Measurements from ENCODE around the gene ATAD3C. TPM values are rescaled to one million over a fixed set of nuclear protein-coding genes. Genes with fewer than 3 reads are reported as not detected.
"Not testable (repeated sequence)": the region's sequence is repeated elsewhere in the genome, so short reads cannot be mapped to it uniquely, and the experiment has no call there.

The ATAD3C gene
- polyA plus RNA-seq, 3 donors, result not detected

GRCh38 chr1:1411626-1412025 is 37.9 kb upstream of the ATAD3C start:
- TF ChIP-seq, protein P1, sequence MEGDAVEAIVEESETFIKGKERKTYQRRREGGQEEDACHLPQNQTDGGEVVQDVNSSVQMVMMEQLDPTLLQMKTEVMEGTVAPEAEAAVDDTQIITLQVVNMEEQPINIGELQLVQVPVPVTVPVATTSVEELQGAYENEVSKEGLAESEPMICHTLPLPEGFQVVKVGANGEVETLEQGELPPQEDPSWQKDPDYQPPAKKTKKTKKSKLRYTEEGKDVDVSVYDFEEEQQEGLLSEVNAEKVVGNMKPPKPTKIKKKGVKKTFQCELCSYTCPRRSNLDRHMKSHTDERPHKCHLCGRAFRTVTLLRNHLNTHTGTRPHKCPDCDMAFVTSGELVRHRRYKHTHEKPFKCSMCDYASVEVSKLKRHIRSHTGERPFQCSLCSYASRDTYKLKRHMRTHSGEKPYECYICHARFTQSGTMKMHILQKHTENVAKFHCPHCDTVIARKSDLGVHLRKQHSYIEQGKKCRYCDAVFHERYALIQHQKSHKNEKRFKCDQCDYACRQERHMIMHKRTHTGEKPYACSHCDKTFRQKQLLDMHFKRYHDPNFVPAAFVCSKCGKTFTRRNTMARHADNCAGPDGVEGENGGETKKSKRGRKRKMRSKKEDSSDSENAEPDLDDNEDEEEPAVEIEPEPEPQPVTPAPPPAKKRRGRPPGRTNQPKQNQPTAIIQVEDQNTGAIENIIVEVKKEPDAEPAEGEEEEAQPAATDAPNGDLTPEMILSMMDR (IDR thresholded peaks at IDR 0.05), result no peak
- H3K79me2 ChIP-seq (ENCODE audit: insufficient read depth, low read length), result peaks cover 23% of the 10 kb centered on the region

GRCh38 chr1:1412311-1412902 is 37.1 kb upstream of the ATAD3C start:
- Histone ChIP-seq H3K4me1 (ENCODE audit: control insufficient read depth in 1 of 2, insufficient read depth in 2 of 2, low read length in 2 of 2) (peaks cover 9 to 14% of the 10 kb centered on the region in 2 donors), H3K9me3 (replicated peaks in 1 of 2; ENCODE audit: control insufficient read depth in 1 of 2, insufficient read depth in 1 of 2, low read length in 2 of 2) (peaks cover 10 to 21% of the 10 kb centered on the region in 2 donors), H3K79me2 (ENCODE audit: insufficient read depth, low read length) (peaks cover 16% of the 10 kb centered on the region)
- DNase-seq; H3K27me3 ChIP-seq (ENCODE audit: control insufficient read depth in 2 of 2, insufficient read depth in 2 of 2, low read length in 2 of 2); H3K36me3 Mint-ChIP-seq; H3K4me3 ChIP-seq (replicated peaks in 1 of 3; ENCODE audit: low read depth in 2 of 3, low read length in 3 of 3); H3K36me3 ChIP-seq (replicated peaks in 1 of 2; ENCODE audit: control insufficient read depth in 1 of 2, insufficient read depth in 2 of 2, low read length in 2 of 2); intact Hi-C loops (cut with micrococcal nuclease); H3K4me3 Mint-ChIP-seq; H3K27ac ChIP-seq (ENCODE audit: low read depth in 1 of 2, low read length in 2 of 2); H3K4me2 ChIP-seq (replicated peaks; ENCODE audit: extremely low read depth, low read length, poor library complexity, severe bottlenecking); H3K27me3 Mint-ChIP-seq (ENCODE audit: low read depth in 3 of 3); H4K20me1 ChIP-seq (ENCODE audit: insufficient read depth, low read length); H3K27ac Mint-ChIP-seq; H2AFZ ChIP-seq (ENCODE audit: insufficient read depth, low read depth, low read length, poor library complexity, severe bottlenecking); H3K9ac ChIP-seq (ENCODE audit: insufficient read depth, low read length, poor library complexity, severe bottlenecking): not testable (repeated sequence)
- H3K4me1 Mint-ChIP-seq, result peaks cover 14% of the 10 kb centered on the region
- no CpG with 5 or more reads among the region's 11 CpGs for WGBS (ENCODE audit: insufficient coverage)
- H3K9me3 Mint-ChIP-seq, result peaks cover 10 to 28% (median 20%) of the 10 kb centered on the region in 7 donors

More at GRCh38 chr1:1411626-1412025, 37.9 kb upstream of the ATAD3C start:
- H4K20me1 ChIP-seq (ENCODE audit: insufficient read depth, low read length), result peaks cover under 1% of the 10 kb centered on the region
- Mint-ChIP-seq H3K4me3 (no peak overlapping the region), H3K9me3 (peaks cover 10 to 28% (median 20%) of the 10 kb centered on the region in 7 donors), H3K36me3 (peaks cover 5% of the 10 kb centered on the region in 2 donors), H3K27me3 (ENCODE audit: low read depth in 3 of 3) (peaks cover 3 to 5% (median 5%) of the 10 kb centered on the region in 3 donors), H3K27ac (no peak overlapping the region), H3K4me1 (peaks cover 14% of the 10 kb centered on the region)
- WGBS (ENCODE audit: insufficient coverage), result over 99% methylated on average over 11 of the region's 13 CpGs
- no peaks in the 10 kb centered on the region for H3K27me3 ChIP-seq (ENCODE audit: control insufficient read depth in 2 of 2, insufficient read depth in 2 of 2, low read length in 2 of 2)
- no peak overlapping the region for H3K27ac ChIP-seq (ENCODE audit: low read depth in 1 of 2, low read length in 2 of 2)
- H3K4me2 ChIP-seq (replicated peaks; ENCODE audit: extremely low read depth, low read length, poor library complexity, severe bottlenecking), result no peak overlapping the region
- peaks cover 10 to 21% of the 10 kb centered on the region in 2 donors for H3K9me3 ChIP-seq (replicated peaks in 1 of 2; ENCODE audit: control insufficient read depth in 1 of 2, insufficient read depth in 1 of 2, low read length in 2 of 2)
- intact Hi-C loops (cut with micrococcal nuclease), result no loop called here
- H3K36me3 ChIP-seq (replicated peaks in 1 of 2; ENCODE audit: control insufficient read depth in 1 of 2, insufficient read depth in 2 of 2, low read length in 2 of 2), result no peaks in the 10 kb centered on the region
- no peak for DNase-seq
- no peak overlapping the region for H2AFZ ChIP-seq (ENCODE audit: insufficient read depth, low read depth, low read length, poor library complexity, severe bottlenecking)
- no peak overlapping the region for H3K9ac ChIP-seq (ENCODE audit: insufficient read depth, low read length, poor library complexity, severe bottlenecking)
- no peak overlapping the region for H3K4me3 ChIP-seq (replicated peaks in 1 of 3; ENCODE audit: low read depth in 2 of 3, low read length in 3 of 3)
- peaks cover 9 to 14% of the 10 kb centered on the region in 2 donors for H3K4me1 ChIP-seq (ENCODE audit: control insufficient read depth in 1 of 2, insufficient read depth in 2 of 2, low read length in 2 of 2)
